GM21528 (cell line): ENCODE data around the gene PFDN6.
"Not testable (repeated sequence)": the region's sequence is repeated elsewhere in the genome, so short reads cannot be mapped to it uniquely, and the experiment has no call there.

Experiments used
- ATAC-seq: cut with Tn5 transposase; IDR thresholded peaks from one replicate; pipeline ENCODE4 v1.9.1; 2021; ENCODE audit warnings: mild to moderate bottlenecking, moderate library complexity; ENCODE audit not compliant: unreplicated experiment, low FRiP score

PFDN6 gene

DNA sequence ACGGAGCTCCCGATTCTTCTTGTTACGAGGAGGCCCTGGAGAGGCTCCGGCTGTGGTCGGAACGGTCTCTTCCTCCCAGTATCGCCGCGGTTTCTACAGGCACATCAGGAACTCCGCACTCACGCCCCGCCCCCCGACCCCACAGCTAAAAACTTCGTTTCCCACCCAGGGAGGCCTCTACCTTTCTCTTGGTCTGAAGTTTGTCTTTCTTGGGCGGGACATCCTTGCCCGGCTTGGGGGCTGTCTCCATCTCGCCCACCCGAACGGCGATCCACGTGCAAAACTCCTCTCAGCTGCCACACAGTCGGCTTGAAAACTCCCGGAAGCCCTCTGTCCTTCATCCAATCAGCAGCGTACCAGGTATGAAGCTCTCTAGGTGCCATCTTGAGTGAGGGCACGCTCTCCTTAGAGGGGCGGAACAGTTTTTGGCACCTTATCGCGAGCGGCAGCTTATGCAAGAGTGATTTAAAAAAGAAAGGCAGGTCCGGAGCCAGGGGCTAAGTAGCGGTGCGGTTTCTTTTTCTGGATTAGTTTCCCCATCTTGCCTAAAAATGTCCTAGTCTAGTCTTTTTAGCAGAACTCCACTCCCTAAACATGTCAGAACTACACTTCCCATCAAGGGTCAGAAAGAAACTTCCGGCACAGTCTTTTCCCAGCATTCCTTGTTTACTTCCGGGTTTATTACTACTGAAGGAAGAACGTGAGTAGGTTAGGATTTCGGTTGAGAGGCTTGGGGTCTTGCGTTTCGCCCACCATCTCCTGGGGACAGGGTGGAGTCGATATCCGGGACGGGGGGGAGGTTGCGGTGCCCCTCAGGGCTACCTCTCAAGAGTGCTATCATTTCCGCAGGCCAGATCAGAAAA is at the start of gene PFDN6, which contains the start of gene WDR46:
Gene PFDN6 (plus strand): TSS at position 681 of the 863 bp plus-strand sequence. CDS start 256 bp downstream, outside the sequence.
Gene WDR46 (minus strand): TSS at position 319 of the 863 bp plus-strand sequence. CDS start 69 bp downstream, at position 250.
- ATAC-seq, result peak; percentile 70

DNA sequence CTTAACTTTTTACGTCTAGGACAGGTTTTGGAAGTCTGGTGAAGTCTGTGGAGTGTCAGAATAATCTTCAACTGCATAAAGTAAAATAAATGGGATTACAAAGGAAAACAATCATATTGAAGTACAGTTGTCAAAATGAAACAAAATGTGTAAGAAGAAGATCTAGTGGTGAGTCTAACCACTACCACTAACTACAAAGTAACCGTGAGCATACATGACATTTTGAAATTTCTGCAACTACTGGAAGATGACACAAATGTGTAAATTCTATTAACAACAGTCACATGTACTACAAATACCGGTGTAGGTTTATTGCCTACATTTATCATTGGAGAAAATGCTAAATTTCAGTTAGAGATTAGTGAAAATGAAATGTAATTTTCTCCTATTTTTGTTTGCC is 47.4 kb upstream of the PFDN6 start:
- ATAC-seq, result no peak

DNA sequence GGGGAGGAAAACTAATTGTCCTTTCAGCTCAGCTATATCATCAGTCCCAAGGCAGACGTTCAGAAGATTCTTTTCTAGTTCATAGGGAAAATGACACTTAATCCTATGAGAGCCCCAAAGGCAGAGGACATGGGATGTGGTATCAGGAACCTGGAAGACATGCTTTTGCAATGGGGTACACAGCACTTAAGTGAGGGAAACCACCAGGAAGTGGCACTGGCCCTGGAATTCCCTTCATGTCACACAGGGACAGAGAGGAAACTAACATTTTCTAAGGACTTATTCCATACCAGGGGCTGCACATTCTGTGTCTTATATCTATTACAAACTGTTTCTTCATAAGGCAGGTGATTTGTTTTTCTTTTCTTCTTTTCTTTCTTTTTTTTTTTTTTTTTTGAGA is 45.9 kb upstream of the PFDN6 start:
- ATAC-seq, result no peak

DNA sequence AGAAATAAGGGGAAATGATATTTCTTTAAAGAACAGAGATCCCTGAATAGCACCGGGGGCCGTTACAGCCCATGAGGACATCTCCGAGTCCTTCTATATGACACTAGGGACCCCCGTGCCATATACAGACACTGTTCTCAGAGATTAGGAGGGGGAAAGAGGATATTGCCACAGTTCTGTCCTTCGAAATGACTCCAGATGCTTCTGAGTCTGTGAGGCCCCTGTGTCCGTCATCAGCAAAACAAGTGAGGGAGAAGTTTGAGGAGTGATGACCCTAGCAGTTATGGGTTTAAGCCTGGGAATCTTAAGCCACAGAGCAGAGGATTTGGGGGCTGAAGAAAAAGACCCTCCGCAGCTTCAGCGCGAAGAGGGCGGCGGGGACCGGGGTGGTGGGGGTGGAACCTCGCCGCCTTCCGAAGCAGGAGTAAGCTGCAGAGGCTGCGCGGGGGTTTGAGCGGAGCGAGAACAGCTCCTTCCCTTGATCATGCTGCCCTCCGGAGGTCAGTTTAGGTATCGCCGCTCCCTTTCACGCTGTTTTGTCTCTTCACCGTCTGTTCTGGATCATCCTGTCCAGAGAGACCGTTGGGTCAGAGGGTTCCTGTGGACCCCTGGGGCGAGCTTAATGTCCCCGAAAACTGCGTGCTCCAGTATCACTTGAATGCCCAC is 41.3 kb upstream of the PFDN6 start:
- ATAC-seq, result peak; percentile 37

DNA sequence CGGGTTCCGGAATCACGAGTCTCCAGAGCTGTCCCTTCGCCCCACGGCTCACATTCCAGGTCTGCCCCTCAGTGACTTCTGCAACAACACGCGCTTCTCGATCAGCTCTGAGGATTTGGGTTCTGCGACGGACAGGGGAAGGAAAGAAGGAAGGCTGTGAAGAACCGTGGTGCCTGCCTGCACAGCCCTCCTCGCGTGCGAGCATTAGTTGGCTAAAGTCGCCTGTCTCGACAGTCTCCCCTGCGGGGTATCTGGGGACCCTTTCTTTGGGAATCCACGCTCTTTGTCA is 40.8 kb upstream of the PFDN6 start:
- ATAC-seq, result peak; percentile 5

DNA sequence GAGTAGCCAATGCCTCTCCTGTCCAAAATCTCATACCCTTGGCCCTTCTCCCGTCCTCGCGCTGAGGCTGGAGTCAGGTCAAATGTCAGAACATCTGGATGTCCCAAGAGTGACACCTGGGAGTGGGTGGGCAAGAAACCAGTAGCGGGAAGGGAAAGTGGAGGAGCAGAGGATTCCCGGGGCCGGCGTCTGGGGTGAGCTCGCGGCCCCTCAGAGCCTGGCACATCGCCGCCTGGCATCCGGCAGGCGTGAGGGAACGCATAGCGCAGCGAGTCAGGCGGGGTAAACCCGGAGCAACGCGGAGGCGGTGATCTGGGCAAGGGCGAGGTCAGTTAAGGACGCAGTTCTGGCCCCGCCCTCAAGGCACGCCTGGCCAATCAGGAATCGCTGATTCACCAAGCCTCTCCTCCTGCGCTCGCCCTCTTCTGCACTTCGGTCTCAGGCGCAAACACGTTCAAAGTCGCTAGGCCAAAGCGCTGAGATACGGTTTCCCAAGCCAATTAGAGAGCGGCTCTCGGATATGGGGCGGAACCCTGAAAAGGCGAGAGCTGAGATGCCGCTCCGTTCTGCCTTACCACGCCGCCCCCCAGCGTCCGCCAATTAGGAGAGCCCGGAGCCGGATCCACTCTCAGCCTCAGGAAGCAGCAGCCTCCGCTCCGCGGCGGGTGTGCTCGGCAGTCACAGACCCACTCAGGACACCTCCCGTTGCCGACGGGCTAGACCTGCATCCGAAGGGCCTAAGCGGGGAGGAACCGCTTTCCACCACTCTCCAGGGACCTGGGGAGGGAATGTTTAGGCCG is 40.3 kb upstream of the PFDN6 start:
- ATAC-seq, result peak; percentile 92

DNA sequence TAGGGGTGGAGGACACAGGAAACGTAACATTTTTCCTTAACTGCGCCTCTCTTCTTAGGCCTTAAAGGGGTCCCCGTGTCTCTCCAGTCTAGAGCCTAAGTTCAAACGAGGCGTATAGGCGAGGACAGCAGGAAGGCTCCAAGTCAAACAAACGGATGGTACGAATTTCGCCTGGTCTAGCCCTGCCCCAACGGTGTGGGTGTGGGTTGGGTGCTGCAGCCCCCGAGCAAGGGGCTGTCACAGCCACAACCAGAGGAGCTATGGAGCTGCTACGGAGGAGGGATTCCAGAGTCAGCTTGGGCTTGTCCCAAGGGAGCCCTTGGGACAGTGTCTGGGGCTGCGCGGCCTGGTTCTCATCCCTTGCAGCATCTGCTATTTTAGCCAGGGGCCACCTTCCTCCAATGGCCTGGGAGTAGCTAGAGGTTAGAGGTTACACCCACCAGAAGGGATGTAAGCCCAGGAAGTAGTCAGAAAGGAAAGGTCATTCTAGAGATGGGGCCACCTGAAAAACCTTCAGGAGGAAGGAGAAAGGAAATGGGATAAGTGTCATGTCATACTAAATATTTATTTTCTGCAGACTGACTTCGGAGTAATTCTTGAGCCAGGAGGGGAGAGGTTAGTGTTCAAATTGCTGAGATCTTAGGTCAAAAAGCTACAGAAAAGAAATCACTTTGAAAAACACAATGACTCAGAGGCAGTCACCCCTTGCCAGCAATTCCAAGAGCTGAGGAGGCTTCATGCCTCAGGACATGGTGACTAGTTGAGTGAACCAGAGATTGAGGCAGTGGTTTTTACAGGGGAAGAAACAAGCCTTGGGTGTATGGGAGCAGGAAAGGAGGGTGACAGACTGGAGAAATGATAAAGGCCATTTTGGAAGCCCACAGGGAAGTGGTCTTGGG is 39.4 kb upstream of the PFDN6 start:
- peak; percentile 4 for ATAC-seq

DNA sequence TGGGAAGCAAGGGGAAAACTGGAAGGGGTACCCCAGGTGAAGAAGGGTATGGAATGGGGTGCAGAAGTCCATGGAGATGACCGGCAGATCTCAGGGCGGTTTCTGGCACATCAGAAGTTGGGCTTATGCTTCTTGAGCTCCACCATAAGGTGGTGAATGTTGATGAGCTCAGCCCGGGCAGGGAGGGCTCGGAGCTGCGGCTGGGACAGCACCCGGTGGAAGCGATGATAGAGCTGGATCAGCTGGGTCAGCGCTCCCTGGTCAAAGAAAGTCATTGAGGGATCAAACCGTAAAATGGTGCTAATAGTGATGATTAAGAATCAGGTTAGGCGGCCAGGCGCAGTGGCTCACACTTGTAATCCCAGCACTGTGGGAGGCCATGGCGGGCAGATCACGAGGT is 38.7 kb upstream of the PFDN6 start:
- no peak for ATAC-seq

DNA sequence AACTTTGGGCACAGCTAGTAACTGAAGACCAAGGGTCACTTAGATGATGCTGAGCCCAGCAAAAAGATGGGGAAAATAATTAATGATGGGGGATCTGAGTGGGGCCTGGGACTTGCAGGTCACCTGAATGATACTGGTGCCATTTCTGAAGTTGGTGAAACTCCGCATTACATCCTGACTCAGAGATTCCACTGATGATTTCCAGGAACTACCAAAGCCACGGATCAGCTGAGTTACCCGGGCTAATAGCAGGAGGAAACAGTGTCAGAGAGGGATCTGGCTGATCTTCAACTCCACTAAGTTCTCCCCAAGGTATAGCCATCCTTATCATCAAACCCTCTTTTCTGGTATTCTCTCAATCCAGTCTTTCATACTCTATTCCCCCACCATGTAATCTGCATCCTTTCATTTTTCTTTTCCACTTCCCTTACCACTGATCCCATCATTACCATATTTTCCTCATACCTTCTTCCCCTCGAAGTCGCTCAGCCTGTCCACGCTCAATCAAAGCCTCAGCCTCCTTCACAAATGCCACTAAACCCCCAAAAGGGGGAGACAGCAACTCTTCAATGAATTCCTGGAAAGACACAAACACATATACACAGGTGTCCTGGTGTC is 37.9 kb upstream of the PFDN6 start:
- ATAC-seq, result no peak

DNA sequence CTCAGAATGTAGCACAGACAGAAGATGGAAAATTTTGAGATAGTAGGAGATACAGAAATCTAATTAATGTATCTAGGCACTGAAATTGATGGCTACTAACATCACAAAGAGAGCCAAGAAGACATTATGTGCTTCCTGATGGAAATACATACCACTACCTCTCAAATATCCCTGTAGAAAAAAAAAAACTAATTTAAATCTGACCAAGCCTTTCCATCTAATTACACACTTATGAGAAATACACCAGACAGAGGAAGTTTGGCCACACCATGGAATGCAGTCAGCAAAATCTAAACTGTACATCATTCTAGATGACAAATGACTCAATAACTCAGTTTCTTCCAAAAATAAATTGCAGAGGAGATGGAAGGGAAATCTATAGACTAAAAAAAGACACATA is 36.6 kb upstream of the PFDN6 start:
- ATAC-seq, result no peak

DNA sequence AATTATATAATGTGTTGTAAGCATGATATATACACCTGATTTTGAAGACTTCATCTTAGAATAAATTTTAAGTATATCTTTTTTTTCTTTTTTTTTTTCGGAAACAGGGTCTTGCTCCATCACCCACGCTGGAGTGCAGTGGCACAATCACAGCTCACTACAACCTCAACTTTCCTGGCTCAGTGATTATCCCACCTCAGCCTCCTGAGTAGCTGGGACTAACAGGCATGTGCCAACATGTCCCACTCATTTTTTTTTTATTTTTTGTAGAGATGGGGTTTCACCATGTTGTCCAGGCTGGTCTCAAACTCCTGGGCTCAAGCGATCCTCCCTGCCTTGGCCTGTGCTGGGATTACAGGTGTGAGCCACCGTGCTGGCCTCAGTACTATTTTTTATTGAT is 34.8 kb upstream of the PFDN6 start:
- no peak for ATAC-seq

DNA sequence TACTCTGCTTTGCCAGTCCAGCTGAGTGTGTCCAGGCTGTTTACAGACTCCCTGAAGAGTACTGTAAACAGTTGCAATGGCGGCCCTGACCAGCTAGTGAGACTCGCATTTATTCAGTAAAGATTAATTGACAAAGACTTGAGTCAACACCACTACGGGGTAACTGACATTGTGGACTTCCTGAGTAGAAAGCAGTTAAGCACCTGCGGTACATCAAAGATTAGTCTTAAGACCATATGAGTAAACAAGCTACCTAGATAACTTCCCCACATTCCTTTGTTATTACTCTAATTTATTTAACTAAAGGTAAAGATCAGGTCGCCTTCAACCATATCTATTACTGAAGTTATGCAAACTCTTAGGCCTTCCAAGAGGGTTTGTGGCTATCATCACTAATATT is 30.4 kb upstream of the PFDN6 start:
- no peak for ATAC-seq

DNA sequence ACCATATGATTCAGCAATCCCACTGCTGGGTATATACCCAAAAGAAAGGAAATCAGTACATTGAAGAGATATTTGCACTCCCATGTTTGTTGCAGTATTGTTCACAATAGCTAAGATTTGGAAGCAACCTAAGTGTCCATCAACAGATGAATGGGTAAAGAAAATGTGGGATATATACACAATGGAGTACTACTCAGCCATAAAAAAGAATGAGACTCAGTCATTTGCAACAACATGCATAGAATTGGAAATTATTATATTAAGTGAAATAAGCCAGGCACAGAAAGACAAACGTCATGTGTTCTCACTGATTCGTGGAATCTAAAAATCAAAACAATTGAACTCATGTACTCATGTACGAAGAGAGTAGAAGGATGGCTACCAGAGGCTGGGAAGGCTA is 26.9 kb upstream of the PFDN6 start:
- not testable (repeated sequence) for ATAC-seq

DNA sequence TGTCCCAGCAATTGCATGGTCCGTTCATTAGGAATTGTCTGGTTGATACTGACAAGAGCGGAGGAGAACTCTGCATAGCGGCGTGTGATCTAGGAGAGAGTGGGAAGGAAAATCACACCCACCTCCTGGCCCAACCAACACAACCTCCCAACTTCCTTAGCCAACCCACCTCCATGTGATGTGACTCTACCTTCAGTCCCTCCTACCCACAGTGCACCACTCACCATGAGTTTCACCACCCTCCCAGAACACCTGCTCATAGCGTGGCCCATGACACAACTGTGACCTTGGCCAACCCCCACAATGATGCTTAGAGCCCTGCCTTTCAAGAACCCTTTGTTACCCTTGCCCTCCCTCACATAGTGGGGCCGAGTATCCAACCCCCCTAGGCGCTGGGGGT is 25.4 kb upstream of the PFDN6 start:
- ATAC-seq, result no peak

DNA sequence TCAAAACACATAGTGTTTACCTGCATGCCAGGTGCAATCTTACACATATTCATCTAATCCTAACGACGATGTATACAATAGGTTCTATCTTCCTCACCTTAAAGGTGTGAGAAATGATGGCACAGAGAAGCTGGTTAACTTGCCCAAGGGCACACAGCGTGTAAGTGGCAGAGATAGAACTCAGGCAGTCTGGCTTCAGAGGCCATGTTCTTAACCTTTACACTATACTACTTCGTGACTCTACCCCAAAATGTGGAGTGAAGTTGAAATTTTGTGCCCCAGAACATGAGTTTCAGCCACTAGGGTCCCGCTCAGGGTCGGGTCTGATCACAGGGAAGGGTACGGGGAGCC is 18.3 kb upstream of the PFDN6 start:
- ATAC-seq, result no peak

DNA sequence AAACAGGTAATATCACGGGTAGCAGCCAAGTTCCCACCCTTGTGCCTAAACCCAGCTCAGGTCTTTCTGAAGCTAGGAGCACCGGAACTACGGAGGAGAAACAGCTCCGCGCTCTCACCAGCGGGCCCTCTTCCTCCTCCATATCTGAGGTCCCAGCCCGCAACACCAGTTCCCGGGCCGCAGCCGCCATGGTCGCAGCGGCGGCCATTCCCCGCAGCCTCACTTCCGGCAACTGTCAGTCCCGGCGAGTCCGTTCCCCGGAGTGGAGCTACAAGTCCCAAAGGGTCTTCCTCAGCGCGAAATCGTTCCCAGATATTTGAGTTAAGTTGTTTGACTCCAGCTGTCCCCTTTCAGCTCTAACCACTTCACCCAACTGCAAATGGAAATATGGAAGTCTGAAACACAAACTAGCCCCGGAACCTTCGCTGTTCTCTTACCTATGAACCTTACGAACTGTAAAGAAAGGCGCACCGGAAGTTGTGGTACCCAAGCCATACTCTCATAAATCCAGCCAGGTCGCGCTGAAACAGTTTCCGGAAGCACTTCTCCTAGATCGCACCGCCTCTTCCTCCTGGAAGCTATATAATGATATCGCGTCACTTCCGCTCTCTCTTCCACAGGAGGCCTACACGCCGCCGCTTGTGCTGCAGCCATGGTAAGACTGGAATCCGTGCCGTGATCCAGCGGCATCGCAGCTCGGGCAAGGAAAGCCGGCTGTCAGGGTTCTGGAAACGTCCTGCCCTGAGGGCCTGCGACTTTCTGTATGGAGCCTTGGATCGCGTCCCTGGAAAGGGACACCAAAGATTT is 17.7 kb upstream of the PFDN6 start, which contains the start of the genes RPS18 and VPS52:
Gene RPS18 (plus strand): TSS at position 608 of the 807 bp plus-strand sequence. CDS start 45 bp downstream, at position 653.
Gene VPS52 (minus strand): TSS at position 409 of the 807 bp plus-strand sequence. CDS start 201 bp downstream, at position 208.
- peak; percentile 69 for ATAC-seq

DNA sequence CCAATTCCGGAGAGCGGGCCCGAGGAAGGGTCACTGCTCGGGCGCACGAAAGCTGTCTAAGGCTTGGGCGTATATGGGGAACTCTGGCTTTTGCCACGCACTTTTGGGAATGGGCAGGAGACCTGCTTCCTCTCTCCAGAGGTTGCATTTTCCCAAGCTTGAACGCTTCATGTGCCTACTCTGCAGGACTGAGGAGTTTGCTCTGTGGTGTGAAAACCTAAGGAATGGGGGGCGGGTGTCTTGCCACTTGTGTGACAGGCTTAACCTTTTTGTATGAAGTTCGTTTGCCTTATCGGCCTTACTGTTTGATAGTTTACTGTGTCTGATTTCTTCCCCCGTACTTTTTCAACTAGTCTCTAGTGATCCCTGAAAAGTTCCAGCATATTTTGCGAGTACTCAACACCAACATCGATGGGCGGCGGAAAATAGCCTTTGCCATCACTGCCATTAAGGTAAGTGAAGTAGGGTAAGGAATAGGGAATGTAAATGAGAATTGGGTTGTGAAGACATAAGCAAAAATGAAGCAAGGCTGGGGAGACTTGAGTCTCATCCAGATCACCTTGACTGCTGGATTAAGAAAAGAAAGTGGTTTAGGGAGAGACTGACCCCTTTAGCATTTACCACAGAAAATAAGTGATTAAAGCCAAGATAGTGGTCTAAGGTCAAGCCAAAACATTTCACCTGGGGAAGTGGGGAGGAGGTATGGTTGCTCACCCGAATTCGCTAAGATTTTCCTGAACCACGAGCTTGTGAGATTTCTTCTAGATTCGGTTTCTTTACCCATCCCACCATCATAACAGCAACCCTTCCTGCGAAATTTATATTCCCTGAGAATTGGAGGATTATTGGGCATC is 16.9 kb upstream of the PFDN6 start:
- ATAC-seq, result no peak
